Suppressor macrophage (primary cell): ENCODE results near the gene NRXN3.

Experiments used
- DNase-seq, 4 experiments: peaks; one replicate each; pipeline ENCODE4 v3.0.0-alpha.2; 2020 to 2022

NRXN3 gene

DNA sequence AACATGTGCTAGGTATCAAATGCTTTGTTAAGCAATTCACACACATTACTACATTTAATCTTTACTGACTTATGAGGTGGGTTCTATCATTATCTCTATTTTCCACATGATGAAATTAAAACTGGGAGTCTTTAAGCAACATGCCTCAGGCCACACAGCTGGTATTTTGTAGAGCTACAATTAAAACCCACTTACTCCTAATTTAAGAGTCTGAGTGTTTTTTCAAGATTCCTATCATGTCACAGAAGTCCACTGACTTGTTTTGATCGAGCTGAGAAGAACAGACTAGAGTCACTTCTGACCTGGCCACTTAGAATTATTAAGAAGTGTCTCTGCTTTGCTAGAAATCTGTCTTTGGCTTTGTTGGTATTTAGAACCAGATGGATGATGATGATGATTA is 670.7 kb downstream of the NRXN3 start:
- no peak for DNase-seq

DNA sequence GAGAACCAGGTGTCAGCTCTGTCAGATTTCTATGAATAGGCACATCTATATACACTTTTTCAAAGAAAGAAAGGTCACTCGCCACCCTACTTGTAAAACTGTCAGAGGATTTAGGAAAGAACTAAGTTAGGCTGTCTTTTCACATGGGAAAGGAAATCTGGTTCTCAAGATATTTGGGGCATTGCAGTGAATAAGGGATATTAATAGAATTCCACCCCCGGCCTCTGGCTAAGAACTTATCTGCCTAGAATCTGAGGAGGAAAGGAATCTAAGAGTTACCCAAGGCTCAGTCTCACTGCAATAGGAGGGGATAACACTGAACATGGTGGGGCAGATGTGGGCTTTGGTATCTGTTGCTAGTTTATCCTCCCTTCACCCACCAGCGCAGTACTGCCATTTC is 677.6 kb downstream of the NRXN3 start:
- no peak for DNase-seq

DNA sequence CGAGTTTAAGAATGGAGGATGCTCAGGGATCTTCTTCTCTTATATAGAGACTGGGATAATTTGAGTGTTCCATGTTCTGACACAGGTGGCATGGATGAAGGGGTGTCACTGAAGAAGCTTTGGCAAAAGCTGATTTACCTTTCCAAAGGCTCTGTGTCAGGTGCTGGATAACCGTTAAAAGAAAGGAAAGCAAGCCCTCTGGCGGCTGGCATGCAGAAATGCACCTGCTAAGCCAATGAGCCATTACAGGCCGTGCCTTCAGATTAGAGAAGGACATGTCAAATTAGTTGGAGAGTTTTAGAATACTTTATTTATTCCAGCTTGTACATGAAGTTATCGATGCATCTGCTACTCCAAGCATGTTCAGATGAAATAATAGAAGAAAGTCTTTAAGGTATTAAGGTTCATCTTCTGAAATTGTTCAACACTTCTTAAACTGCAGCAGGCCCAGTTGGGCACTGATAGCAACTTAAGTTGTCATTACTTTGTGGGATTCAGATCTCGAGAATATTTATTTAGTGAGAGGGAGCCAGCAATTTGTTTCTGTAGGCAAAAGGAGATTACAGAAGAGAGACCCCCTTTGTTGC is 678.2 kb downstream of the NRXN3 start:
- peak; percentile 19 to 51 (median 38) for DNase-seq

DNA sequence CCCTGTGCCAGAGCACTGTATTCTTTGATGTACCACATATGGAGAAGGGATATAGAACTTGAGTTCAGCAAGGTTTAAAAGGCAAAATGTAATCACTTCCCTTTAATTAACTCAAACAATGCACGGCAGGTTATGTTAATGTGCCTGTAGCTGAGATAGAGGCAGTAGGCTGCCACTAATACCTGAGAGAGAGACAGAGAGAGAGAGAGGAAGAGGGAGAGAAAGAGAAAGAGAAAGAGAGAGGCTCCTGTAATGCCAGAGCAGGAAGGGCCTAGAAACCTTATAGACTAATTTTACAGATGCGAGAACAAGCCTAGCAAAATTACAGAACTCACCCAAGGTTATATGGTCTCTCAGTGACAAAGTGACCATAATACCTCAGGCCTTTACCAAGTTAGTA is 679.8 kb downstream of the NRXN3 start:
- no peak for DNase-seq

DNA sequence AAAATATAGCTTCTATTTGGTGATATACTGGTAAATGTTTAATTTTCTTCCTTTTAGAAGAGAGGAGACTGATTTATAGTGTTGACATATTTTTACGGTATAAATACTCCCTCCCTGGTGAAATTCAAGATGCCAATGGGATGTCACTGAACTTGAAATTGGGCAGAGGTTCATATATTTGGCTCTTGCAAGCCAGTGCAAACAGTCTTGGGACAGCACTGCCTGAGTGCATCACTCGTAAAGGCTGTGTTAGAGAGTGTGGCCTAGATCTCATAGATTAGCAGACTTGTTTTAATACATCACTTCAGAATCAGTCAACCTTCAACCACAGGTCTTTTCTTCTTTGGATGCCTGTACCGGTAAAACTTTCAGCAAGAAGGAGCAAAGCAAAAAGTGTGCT is 681.0 kb downstream of the NRXN3 start:
- no peak for DNase-seq

DNA sequence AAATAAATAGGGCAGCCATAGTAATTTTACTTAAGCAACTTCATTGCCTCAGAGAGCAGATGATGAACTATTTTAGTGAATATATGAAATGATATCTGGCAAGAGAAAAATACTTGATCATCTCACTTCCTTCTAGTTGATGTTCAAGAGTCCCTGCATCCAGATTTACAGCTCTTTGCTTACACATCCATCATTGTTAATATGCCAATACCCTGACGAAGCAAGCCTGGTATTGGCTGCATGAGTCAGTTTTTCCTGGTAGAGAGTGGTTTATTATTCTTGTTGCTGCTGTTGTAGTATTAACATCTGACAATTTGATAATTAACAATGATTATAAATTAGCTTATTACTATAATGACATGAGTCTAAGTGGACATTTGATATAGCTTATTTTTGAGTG is 681.9 kb downstream of the NRXN3 start:
- no peak for DNase-seq

DNA sequence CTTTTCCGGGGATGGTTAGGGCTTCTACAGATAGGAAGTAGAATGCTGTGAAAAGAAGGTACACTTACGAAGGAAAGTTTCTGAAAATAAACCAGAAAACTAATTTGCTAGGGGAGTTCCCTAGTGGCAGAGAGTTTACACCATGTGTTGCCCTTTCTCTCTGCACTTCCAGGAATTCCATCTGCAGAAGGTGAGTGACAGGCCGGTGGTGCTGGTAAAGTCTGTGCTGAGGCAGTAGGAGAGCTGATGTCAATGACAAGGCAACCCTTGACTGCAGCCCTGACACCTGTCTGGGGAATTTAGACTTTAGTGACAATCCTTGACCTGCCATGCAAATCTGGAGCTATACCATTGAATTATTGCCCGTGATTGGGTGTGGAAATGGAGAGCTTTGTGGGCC is 687.8 kb downstream of the NRXN3 start:
- no peak for DNase-seq

DNA sequence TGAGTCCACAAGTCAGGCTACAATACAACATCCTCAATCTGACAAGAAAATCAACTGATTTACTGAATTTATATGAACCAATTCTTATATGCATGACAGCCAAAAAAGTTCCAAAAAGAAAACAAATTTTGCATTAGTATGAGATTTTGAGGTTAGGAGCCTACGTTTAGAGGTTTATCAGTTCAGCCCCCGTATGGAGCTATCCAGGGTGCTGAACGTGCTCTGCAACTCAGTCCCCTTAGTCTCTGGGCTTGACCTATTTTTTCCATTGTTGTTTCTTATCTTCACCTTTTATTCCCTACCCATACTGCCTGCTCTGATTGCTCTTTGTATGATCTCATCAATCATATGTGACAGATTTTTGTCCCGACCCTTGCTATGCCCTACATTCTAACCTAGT is 693.0 kb downstream of the NRXN3 start:
- peak; percentile 13 to 55 (median 30) for DNase-seq

DNA sequence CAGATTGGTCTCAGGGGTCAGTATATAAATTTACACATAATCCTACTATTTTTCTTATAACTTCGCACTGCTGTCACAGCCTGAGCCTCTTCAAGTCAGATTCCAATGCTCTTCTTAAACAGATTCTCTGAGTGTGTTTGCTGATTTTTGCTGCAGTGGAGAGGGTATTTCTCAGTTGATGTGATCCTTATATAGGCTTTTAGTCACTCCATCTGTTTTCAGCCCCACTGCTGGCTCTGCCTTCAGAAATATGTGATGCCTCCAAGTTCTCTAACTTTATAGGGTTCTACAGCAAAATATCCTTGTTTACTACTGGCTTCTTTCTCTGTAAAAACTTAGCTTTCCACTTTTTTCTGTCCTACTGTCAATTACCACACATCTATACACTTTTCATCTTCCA is 702.7 kb downstream of the NRXN3 start:
- no peak for DNase-seq

DNA sequence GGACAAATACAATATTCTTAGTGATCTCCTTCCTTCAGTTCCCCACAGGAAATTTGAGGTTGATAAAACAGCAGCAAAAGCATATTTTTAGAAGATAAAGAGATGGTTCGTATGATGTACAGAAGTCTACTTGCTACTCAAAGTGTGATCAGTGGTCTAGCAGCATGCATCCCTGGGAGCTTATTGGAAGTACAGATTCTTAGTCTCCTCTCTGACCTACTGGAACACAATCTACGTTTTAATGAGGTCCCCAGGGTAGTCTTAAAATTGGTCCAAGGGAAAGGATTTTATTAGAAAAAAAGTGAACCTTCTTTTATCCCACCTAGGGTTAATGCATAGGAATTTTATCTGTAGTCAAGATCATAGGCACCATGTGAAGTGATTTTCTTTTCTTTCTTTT is 703.4 kb downstream of the NRXN3 start:
- DNase-seq: no peak

DNA sequence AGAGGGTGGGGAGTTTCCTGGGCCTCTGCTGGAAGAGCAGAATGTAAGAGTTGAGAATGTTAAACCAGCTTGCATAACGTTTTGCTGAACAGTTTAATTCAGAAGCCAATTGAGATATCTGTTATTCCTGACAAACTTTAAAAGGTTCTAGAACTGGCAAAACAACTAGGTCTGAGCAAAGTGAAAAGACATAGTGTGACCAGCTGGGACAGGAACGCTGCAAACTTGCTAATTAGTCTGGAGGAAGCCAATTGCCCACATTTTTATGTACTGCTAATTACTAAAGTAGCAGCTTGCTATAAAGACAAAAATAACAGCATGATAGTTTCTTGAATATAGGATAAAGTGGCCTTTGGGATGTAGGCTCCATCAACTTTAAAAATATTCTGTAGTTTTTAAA is 704.9 kb downstream of the NRXN3 start:
- no peak for DNase-seq

DNA sequence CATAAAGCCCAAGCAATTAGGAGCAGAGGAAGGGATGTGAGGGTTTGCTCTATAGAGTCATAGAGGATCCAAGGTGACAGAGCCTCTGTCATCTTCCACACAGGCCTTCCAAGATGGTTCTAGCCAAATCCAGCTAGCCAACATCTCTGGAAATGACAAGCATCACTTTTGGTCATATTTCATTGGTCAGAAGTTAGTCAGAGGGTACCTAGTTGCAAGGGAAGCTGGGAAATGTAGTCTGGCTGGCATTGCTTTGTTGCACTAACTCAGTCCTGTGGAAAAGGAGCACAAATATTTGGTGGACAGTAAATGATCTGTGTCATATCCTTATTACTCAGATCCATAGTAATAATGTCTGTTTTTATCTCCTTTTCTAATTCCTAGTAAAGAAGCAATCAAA is 715.7 kb downstream of the NRXN3 start:
- DNase-seq: no peak

DNA sequence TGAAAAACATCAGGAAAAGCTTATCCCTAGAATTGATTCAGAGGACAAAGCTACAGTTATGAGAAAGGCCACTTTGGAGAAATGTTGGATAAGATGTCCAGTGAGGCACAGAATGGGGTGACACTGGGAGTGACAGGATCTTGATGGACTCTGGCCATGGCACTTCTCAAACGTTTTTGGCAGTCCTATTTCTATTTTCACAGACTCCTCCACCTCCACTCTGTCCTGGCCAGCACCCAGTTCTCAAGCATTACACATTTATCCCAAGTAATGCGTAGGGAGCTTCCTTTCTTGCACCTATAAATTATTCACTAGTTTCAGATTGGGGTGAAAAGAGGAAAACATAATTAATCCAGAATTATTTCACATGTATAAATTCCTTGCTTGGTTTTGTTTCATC is 727.3 kb downstream of the NRXN3 start:
- DNase-seq: no peak

DNA sequence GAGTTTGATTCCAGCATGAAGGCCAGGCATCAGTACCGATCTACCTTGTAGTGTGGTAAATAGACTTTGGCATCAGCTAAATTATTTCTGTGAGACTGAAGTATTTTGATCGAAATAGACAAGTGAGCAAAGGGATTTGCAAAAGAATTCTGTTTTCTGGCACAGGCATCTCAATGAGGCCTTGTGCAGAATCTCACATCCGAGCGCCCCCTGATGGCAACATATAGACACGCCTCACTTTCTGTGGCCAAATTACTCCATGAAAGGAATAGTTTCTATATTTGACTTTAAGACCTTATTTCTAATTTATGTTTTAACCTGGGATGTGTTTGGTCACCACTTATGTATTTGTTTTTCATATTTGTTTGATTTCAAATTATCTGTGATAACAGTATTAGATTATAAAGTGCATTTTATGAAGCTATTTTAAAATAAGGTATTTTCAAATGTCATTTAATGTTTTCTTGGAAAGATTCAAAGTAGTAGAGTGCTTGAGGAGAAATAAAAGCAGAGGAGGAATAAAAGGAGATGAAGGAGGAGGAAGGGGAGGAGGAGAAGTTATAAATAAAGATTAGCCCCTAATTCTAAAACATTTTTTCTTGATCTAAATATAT is 731.9 kb downstream of the NRXN3 start:
- DNase-seq: peak; percentile 6 to 41 (median 26)

DNA sequence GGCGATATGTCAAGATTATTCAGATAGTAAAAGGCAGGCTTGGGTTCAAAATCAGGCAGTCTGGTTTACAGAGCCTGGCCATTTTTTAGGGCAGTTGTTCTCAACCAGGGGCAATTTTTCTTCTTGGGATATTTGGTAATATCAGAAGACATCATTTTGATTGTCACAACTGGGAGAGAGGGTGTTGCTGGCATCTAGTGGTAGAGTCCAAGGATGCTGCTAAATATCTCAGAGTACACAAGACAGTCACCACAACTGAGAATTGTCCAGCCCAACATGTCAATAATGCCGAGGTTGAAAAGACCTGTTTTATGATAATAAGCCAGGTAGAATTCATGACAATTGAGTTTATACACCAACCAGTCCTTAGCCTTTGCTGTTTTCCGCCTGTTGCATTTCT is 733.9 kb downstream of the NRXN3 start:
- no peak for DNase-seq

DNA sequence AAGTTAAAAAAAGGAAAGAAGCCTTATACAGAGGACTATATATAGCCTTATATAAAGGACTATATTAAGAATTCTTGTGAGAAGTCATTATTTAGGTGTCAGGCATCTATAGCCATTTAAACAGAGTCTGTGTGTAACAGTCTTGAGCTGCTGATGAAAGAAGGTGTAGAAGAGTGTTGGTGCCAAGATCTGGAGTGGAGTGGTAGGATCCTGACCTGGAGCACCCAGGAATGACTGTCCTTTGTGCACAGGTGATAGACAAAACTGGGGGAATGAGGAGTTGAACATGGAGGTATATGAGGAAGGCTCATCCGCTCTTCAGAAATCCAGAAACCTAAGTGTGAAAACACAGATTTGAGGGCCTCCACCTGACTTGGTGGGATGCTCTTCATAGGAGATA is 747.3 kb downstream of the NRXN3 start:
- no peak for DNase-seq

DNA sequence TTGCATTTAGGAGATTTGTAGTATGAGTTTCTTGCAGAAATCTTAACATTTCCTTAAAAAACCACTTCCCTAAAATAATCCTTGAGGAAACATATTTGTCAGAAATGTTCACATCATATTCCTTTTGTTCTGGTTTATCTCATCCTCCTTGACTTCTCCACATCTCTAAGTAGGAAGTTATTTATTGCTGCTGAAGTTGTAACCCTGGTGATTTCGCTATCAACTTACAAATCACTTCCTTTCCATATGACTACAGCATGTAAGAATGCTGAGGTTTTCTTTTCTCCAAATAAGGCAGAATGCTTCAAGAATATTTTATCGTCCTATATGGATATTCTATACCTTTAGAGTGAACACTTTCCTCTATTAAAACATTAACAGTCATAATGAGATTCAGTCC is 751.7 kb downstream of the NRXN3 start:
- DNase-seq: no peak

DNA sequence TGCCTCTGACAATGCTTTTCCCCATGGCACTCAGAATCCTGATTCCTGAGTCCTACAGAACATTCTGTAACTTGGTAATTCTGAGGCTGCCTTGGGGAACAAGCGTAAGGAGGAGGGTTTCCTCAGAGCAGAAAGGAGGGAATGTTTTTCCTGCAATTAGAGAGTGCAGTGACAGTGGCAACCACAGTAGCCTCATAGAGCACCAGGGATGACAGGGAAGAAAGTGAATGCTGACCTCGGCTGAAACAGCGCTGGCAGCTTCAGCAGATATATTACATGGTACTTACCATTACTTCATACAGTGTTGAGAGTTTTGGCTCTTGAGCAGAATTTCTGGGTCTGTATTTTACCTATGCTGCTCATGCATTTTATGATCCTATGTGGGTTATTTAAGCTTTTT is 757.1 kb downstream of the NRXN3 start:
- no peak for DNase-seq

DNA sequence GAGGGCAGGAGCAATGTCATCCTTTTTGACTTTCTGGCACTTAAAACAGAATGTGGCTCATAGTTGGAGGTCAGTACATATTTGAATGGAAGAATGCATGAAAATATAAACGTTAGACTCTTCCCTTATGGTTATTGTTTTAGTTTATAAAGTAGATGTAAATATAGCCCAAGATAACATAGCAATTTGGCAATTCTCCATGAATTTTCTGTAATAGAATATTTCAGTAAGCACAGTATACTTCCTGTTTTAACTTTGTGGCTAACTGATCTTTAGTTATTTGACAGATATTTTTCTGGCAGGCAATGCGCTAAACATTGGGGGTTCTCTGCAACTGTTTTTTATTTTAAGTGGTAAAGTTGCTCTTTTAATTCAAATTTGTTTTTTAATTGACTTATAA is 763.0 kb downstream of the NRXN3 start:
- peak in 1 of 4 experiments; percentile 1 for DNase-seq

DNA sequence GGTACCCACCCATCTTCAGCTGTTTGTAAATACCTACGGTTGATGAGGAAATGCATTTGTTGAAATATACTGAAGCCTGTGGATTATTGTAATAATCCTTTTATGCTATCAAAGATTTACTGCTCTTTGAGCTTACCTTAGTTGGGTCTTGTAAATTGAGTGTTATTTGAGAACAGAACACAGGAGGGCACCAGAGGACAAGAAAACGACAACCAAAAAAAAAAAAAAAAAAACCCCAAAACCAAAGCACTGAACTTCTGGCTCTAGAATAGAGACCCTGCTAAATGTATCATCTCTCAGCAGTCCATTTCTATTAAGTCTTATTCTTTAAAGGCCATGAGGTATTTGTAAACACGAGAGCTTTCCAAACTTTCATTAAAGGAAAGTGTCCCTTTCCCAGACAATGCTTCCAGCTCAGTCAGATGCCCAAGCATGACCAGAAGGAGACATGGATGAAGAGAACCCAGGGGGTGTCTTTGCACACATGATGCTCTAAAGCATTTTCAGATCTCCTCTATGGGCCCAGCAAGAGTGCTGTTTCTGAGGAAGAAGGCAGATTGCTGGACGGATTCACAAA is 763.9 kb downstream of the NRXN3 start:
- peak in 3 of 4 experiments; percentile 7 to 25 (median 22) for DNase-seq

DNA sequence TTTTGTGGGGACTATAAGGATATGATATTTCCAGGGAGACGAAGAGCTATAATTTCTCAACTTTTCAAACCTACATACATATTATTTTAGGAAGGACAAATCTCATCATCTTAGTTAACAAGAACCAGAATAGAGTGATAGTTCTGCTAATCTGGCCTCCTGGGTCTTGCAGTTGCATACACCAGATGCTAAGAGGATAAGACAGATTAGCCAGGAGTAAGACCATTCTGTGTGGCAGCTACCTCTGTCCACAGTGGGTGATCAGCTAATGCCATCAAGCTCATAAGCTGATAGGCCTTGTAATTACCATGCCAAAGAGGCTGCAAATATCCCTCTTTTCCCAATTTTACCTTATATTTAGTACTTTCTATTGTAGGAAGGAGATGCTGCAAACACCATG is 776.8 kb downstream of the NRXN3 start:
- DNase-seq: no peak

DNA sequence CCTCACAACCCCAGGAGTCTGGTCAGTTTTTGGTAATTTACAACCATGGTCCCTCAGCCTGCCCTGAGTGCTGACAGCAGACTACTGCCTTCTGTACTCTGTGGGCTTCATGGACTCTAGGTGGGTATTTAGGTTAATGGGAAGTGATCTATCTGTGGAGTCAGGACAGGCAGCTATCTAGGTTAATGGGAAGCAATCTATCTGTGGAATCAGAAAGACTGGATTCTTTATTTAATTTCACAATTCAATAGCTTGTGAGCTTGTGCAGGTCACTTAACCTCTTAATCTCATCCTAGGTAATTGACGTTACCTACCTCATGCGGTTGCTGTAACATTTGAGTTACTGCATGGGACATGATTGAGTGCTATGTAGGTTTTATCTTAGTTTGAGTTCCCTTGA is 777.5 kb downstream of the NRXN3 start:
- DNase-seq: no peak

DNA sequence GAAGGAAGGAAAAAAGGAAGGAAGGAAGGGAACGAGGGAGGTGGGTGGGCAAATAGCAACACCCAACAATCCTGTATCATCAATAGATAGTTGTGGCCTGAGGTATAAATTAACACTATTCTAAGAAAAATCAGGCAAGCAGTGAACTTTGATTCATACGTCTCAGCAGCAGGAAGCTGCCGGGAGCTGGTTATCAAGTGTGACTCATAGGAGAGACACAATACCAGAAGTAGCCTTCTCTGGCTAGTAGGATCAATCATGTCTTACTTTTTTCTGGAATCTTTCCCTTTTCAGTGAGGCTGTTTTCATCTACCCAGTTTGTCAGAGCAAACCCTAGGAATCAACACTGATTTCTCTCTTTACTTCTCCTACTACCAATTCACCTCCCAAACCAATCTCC is 780.5 kb downstream of the NRXN3 start:
- DNase-seq: no peak

DNA sequence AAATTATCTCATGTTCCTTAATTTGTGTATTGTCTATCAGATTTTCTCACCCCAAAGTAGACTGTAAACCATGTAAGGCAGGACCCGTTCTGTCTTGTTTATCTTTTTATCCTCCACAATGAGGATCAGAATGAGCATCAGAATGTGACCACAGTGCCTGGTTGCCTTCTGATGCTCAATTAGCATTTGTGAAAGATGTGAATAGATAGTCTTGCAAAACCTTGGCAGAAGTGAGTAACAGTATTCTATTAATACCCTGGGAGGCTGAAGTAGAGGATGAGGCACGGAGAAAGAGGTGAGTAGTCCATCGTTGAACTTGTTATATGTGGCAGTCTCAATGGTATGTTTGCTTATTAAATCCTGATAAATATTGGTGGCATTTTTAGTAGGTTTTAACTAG is 781.4 kb downstream of the NRXN3 start:
- no peak for DNase-seq
